CD4-positive, alpha-beta T cell (primary cell): ENCODE data around the gene UPK2. TPM values are rescaled to one million over a fixed set of nuclear protein-coding genes. Genes with fewer than 3 reads are reported as not detected.

ENCODE experiments used
- ATAC-seq: fragments of 200-7000 bp; cut with Tn5 transposase; one replicate; pipeline ENCODE4 v1.10.0; 2022; ENCODE audit warnings: mild to moderate bottlenecking; ENCODE audit not compliant: poor library complexity
- CTCF ChIA-PET: fragments of 350-600 bp; sonication (Branson Sonifier 250); formaldehyde crosslinking; loops from one replicate; lab custom pipeline; 2021; ENCODE audit warnings: antibody characterized with exemption, inconsistent platforms; lab: Charles Lee
- POLR2A ChIA-PET: fragments of 350-600 bp; sonication (Branson Sonifier 250); formaldehyde crosslinking; loops from one replicate; lab custom pipeline; 2021; ENCODE audit warnings: antibody characterized with exemption, inconsistent platforms; lab: Charles Lee
- DNase-seq, 14 experiments: peaks; one replicate each; pipeline ENCODE4 v3.0.0-alpha.2; 2013 to 2020; ENCODE audit warnings: mixed read lengths in 2 of 14
- H3K27ac ChIP-seq, 2 donors: one replicate each; pipeline versions ENCODE4 v1.5.1 to v1.7.0; 2013; ENCODE audit warnings: low read length in 2 of 2, low read depth in 1 of 2, mild to moderate bottlenecking in 1 of 2
- H3K27me3 ChIP-seq, 2 experiments: 1 replicate in 1 of 2; 2 replicates in 1 of 2; pipeline versions ENCODE4 v1.6.1 to v1.7.0; 2013; ENCODE audit warnings: low read length in 2 of 2, control low read depth in 1 of 2, mild to moderate bottlenecking in 1 of 2, moderate library complexity in 1 of 2; ENCODE audit not compliant: insufficient read depth in 2 of 2, control insufficient read depth in 1 of 2
- H3K36me3 ChIP-seq: one replicate; pipeline ENCODE4 v1.6.1; 2013; ENCODE audit warnings: low read length, control low read depth; ENCODE audit not compliant: insufficient read depth
- H3K4me1 ChIP-seq: one replicate; pipeline ENCODE4 v1.6.1; 2013; ENCODE audit warnings: low read length, control low read depth; ENCODE audit not compliant: insufficient read depth
- H3K4me3 ChIP-seq: one replicate; pipeline ENCODE4 v1.5.1; 2013; ENCODE audit warnings: mild to moderate bottlenecking, low read length, moderate library complexity
- H3K9me3 ChIP-seq, 2 experiments: 1 replicate in 1 of 2; 2 replicates in 1 of 2; pipeline versions ENCODE4 v1.6.1 to v1.7.0; 2013; ENCODE audit warnings: low read length in 2 of 2, mild to moderate bottlenecking in 2 of 2, control low read depth in 1 of 2, moderate library complexity in 1 of 2; ENCODE audit not compliant: control insufficient read depth in 1 of 2, insufficient read depth in 1 of 2
- H3K27ac Mint-ChIP-seq: one replicate; pipeline ENCODE4 v1.8.0; 2020; ENCODE audit warnings: mixed read lengths
- H3K27me3 Mint-ChIP-seq: one replicate; pipeline ENCODE4 v1.8.0; 2021; ENCODE audit warnings: mixed read lengths
- H3K36me3 Mint-ChIP-seq: one replicate; pipeline ENCODE4 v1.8.0; 2021; ENCODE audit warnings: low read depth, mixed read lengths
- H3K4me1 Mint-ChIP-seq: one replicate; pipeline ENCODE4 v1.8.0; 2021; ENCODE audit warnings: low read depth, mixed read lengths
- H3K4me3 Mint-ChIP-seq: one replicate; pipeline ENCODE4 v1.8.0; 2020; ENCODE audit warnings: mild to moderate bottlenecking, mixed read lengths
- H3K9me3 Mint-ChIP-seq: one replicate; pipeline ENCODE4 v1.8.0; 2020; ENCODE audit warnings: mixed read lengths
- CTCF ChIP-seq: fragments of 200-600 bp; IDR thresholded peaks from one replicate; pipeline ENCODE4 v1.8.0; 2022; ENCODE audit warnings: antibody characterized with exemption, mild to moderate bottlenecking
- intact Hi-C, 2 experiments: fragments of 100-400 bp; cut with DNase I in 1 of 2; cut with micrococcal nuclease in 1 of 2; formaldehyde crosslinking; loops; one replicate each; pipeline versions ENCODE4 v1.15.1 to v1.9.0; 2023 to 2025; cut with DNase I, micrococcal nuclease
- total RNA-seq, 174 experiments: library from RNA in 2 of 174; stranded (reverse) in 2 of 174; gene quantifications; one replicate each; pipeline ENCODE4 v1.2.3 and lab custom pipeline; 2021 to 2026

Gene UPK2
- total RNA-seq, 2 experiments from 2014 or later, result 0.27 TPM; not detected in 1

GRCh38 chr11:118912742-118913410 is 43.2 kb upstream of the UPK2 start:
- Mint-ChIP-seq H3K9me3 (no peaks in the 10 kb centered on the region), H3K27me3 (no peaks in the 10 kb centered on the region), H3K36me3 (peaks cover 52% of the 10 kb centered on the region), H3K27ac (peak overlapping the region; percentile 100), H3K4me3 (peak overlapping the region; percentile 77), H3K4me1 (peaks cover 83% of the 10 kb centered on the region)
- Histone ChIP-seq H3K9me3 (no peaks in the 10 kb centered on the region), H3K4me3 (peak overlapping the region; percentile 54), H3K27ac (peak overlapping the region; percentile 80 to 96), H3K36me3 (peaks cover 49% of the 10 kb centered on the region), H3K27me3 (no peaks in the 10 kb centered on the region), H3K4me1 (peaks cover 99% of the 10 kb centered on the region)
- ATAC-seq, result no peak
- peak in 5 of 14 experiments; percentile 5 to 70 (median 41) for DNase-seq
- intact Hi-C loops, result no loop called here
- CTCF ChIA-PET, result interaction anchor here (1.2 to 4.4 kb wide), 4 partner anchors 10 to 120 kb away, joined by 3 to 42 read pairs (median 13); partner anchors contain the start of gene BCL9L
- TF ChIP-seq CTCF, result no peak
- POLR2A ChIA-PET, result interaction anchor here (0.8 to 10.4 kb wide), 10 partner anchors 11 to 256 kb away, joined by 3 to 157 read pairs (median 6); partner anchors contain the start of genes DDX6, DPAGT1, TRAPPC4 and VPS11

GRCh38 chr11:118913411-118914125 is 42.5 kb upstream of the UPK2 start:
- peaks cover 50% of the 10 kb centered on the region for H3K36me3 Mint-ChIP-seq
- intact Hi-C loops, result loop anchor here in 1 of 2 experiments (1.0 kb wide), 1 partner anchor 11 kb away; no protein-coding TSS in a partner anchor
- DNase-seq, result peak in 10 of 14 experiments; percentile 40 to 78 (median 64)
- H3K4me1 Mint-ChIP-seq, result peaks cover 83% of the 10 kb centered on the region
- H3K4me3 Mint-ChIP-seq, result peak overlapping the region; percentile 87
- ChIA-PET CTCF (interaction anchor here (1.2 to 4.4 kb wide), 4 partner anchors 13 to 121 kb away, joined by 4 to 42 read pairs (median 14); partner anchors contain the start of genes BCL9L and UPK2), POLR2A (interaction anchor here (0.7 to 10.4 kb wide), 15 partner anchors 12 to 341 kb away, joined by 3 to 157 read pairs (median 4); partner anchors contain the start of genes ARCN1, CENATAC, DDX6 and DPAGT1)
- ATAC-seq, result no peak
- Histone ChIP-seq H3K4me1 (peaks cover 99% of the 10 kb centered on the region), H3K27ac (peak overlapping the region; percentile 80 to 96), H3K36me3 (peaks cover 42% of the 10 kb centered on the region), H3K4me3 (peak overlapping the region; percentile 54), H3K27me3 (no peaks in the 10 kb centered on the region), H3K9me3 (no peaks in the 10 kb centered on the region)
- no peaks in the 10 kb centered on the region for H3K9me3 Mint-ChIP-seq
- no peak for TF ChIP-seq CTCF
- H3K27ac Mint-ChIP-seq, result peak overlapping the region; percentile 100
- no peaks in the 10 kb centered on the region for H3K27me3 Mint-ChIP-seq
